Breast epithelium (tissue), 4 donors: ENCODE measurements around the gene ZNF74. TPM values are rescaled to one million over a fixed set of nuclear protein-coding genes. Genes with fewer than 3 reads are reported as not detected.

Experiments
- DNase-seq, 2 donors: peaks; one replicate each; pipeline ENCODE4 v3.0.0-alpha.2; 2019; ENCODE audit warnings: low spot score in 2 of 2
- H3K27ac ChIP-seq, 2 donors: fragments of 200-600 bp; sonication (generic) in 1 of 2; one replicate each; pipeline ENCODE4 v1.5.1; 2016 to 2019; ENCODE audit warnings: mild to moderate bottlenecking in 1 of 2
- H3K27me3 ChIP-seq, 2 donors: fragments of 200-600 bp; sonication (generic) in 1 of 2; one replicate each; pipeline versions ENCODE4 v1.5.1 to v1.6.0; 2017 to 2019; ENCODE audit warnings: control low read depth in 1 of 2, mild to moderate bottlenecking in 1 of 2
- H3K36me3 ChIP-seq: fragments of 200-600 bp; one replicate; pipeline ENCODE4 v1.5.1; 2019
- H3K4me1 ChIP-seq, 2 donors: fragments of 200-600 bp; sonication (generic); one replicate each; pipeline ENCODE4 v1.5.1; 2016 to 2019; ENCODE audit warnings: control low read depth in 1 of 2
- H3K4me3 ChIP-seq, 3 donors: fragments of 200-600 bp; sonication (generic); 1 replicate in 2 of 3; 2 replicates in 1 of 3; pipeline ENCODE4 v1.5.1; 2016 to 2019; ENCODE audit warnings: mild to moderate bottlenecking in 3 of 3, moderate library complexity in 2 of 3
- H3K9me3 ChIP-seq, 2 donors: fragments of 200-600 bp; sonication (generic) in 1 of 2; one replicate each; pipeline ENCODE4 v1.5.1; 2016 to 2019; ENCODE audit warnings: control low read depth in 1 of 2
- CTCF ChIP-seq, 3 donors: fragments of 450-650 bp; IDR thresholded peaks; one replicate each; pipeline ENCODE4 v1.5.1; 2016 to 2017; ENCODE audit warnings: antibody characterized with exemption in 3 of 3, mild to moderate bottlenecking in 3 of 3, moderate library complexity in 3 of 3
- POLR2A ChIP-seq: fragments of 450-650 bp; IDR thresholded peaks from one replicate; pipeline ENCODE4 v1.6.1; 2016; ENCODE audit warnings: antibody characterized with exemption, mild to moderate bottlenecking, moderate library complexity
- POLR2AphosphoS5 ChIP-seq, 3 donors: sonication (generic); formaldehyde crosslinking; IDR thresholded peaks; one replicate each; pipeline ENCODE4 v1.6.1; 2017; ENCODE audit warnings: antibody characterized with exemption in 3 of 3
- intact Hi-C: fragments of 100-400 bp; cut with DNase I; formaldehyde crosslinking; loops from one replicate; pipeline ENCODE4 v1.15.1; 2023; ENCODE audit warnings: low total_unique reads
- total RNA-seq, 3 donors: library from RNA; depleted of rRNA; stranded (reverse); fragments of >200 nt; gene quantifications; one replicate each; pipeline ENCODE4 v1.1.0, GENCODE V29; 2016

Gene ZNF74
- total RNA-seq, 3 donors from 2014 or later: 4.8 to 11.5 (median 10.0) TPM

- intact Hi-C loops: no loop called here
- Histone ChIP-seq H3K36me3 (no peaks in the 10 kb centered on the region), H3K27me3 (peaks cover 0 to 20% of the 10 kb centered on the region in 2 donors), H3K9me3 (no peaks in the 10 kb centered on the region), H3K4me3 (no peak overlapping the region), H3K27ac (no peak overlapping the region), H3K4me1 (peaks cover 8 to 9% of the 10 kb centered on the region in 2 donors)
- no peak for DNase-seq
- no peak for TF ChIP-seq CTCF (IDR thresholded peaks at IDR 0.05)
- TF ChIP-seq POLR2A: no peak
- TF ChIP-seq POLR2AphosphoS5 (IDR thresholded peaks at IDR 0.05): no peak
These were observed 39.8 kb downstream of the ZNF74 start for GRCh38 chr22:20433686-20434241.

GRCh38 chr22:20434264-20434751 is 40.4 kb downstream of the ZNF74 start:
- H3K27me3 ChIP-seq: peaks cover 0 to 20% of the 10 kb centered on the region in 2 donors
- peaks cover 8 to 9% of the 10 kb centered on the region in 2 donors for H3K4me1 ChIP-seq
- no peak for DNase-seq

GRCh38 chr22:20434773-20435172 is 40.8 kb downstream of the ZNF74 start:
- H3K36me3 ChIP-seq: no peaks in the 10 kb centered on the region
- peaks cover 8 to 9% of the 10 kb centered on the region in 2 donors for H3K4me1 ChIP-seq
- H3K27ac ChIP-seq: no peak overlapping the region
- peaks cover 0 to 18% of the 10 kb centered on the region in 2 donors for H3K27me3 ChIP-seq
- no peak for TF ChIP-seq CTCF (IDR thresholded peaks at IDR 0.05)
- no peak for TF ChIP-seq POLR2AphosphoS5 (IDR thresholded peaks at IDR 0.05)
- TF ChIP-seq POLR2A: no peak
- no peaks in the 10 kb centered on the region for H3K9me3 ChIP-seq
- DNase-seq: no peak
- H3K4me3 ChIP-seq: no peak overlapping the region
- intact Hi-C loops: no loop called here

More at GRCh38 chr22:20434264-20434751, 40.4 kb downstream of the ZNF74 start:
- TF ChIP-seq CTCF (IDR thresholded peaks at IDR 0.05) (no peak), POLR2AphosphoS5 (IDR thresholded peaks at IDR 0.05) (no peak), POLR2A (no peak)
- intact Hi-C loops: no loop called here
- H3K9me3 ChIP-seq: no peaks in the 10 kb centered on the region
- H3K27ac ChIP-seq: no peak overlapping the region
- H3K4me3 ChIP-seq: no peak overlapping the region
- no peaks in the 10 kb centered on the region for H3K36me3 ChIP-seq

GRCh38 chr22:20435436-20436306 is 41.7 kb downstream of the ZNF74 start:
- Histone ChIP-seq H3K4me3 (peak overlapping the region; percentile 62 to 87 (median 69)), H3K36me3 (no peaks in the 10 kb centered on the region), H3K9me3 (no peaks in the 10 kb centered on the region), H3K27me3 (peaks cover 0 to 9% of the 10 kb centered on the region in 2 donors), H3K4me1 (peaks cover 7 to 9% of the 10 kb centered on the region in 2 donors), H3K27ac (peak overlapping the region; percentile 36 to 97)
- no peak for DNase-seq
- TF ChIP-seq CTCF (IDR thresholded peaks at IDR 0.05): no peak
- no peak for TF ChIP-seq POLR2AphosphoS5 (IDR thresholded peaks at IDR 0.05)
- TF ChIP-seq POLR2A: no peak
- intact Hi-C loops: no loop called here

GRCh38 chr22:20436307-20436767 is 42.4 kb downstream of the ZNF74 start:
- Histone ChIP-seq H3K4me1 (peaks cover under 1 to 2% of the 10 kb centered on the region in 2 donors), H3K27me3 (peaks cover 0 to 9% of the 10 kb centered on the region in 2 donors), H3K36me3 (no peaks in the 10 kb centered on the region), H3K9me3 (no peaks in the 10 kb centered on the region), H3K4me3 (peak overlapping the region; percentile 62 to 87 (median 69)), H3K27ac (peak overlapping the region; percentile 36 to 97)
- DNase-seq: no peak
- TF ChIP-seq POLR2A (no peak), POLR2AphosphoS5 (IDR thresholded peaks at IDR 0.05) (no peak), CTCF (IDR thresholded peaks at IDR 0.05) (no peak)
- intact Hi-C loops: no loop called here
